CD14-positive monocyte (primary cell): ENCODE data around the gene GALR2. TPM values are rescaled to one million over a fixed set of nuclear protein-coding genes. Genes with fewer than 3 reads are reported as not detected.

ENCODE experiments used
- DNase-seq, 3 donors: peaks; one replicate each; pipeline ENCODE4 v3.0.0-alpha.2; 2011 to 2022
- H2AFZ ChIP-seq: 2 replicates; pipeline ENCODE4 v1.6.0; 2012; ENCODE audit warnings: mild to moderate bottlenecking, low read depth, low read length, inconsistent platforms; ENCODE audit not compliant: insufficient read depth, poor library complexity, severe bottlenecking
- H3K27ac ChIP-seq, 2 donors: 1 replicate in 1 of 2; 2 replicates in 1 of 2; pipeline ENCODE4 v1.5.1; 2012 to 2013; ENCODE audit warnings: low read length in 2 of 2, control low read depth in 1 of 2, inconsistent platforms in 1 of 2, low read depth in 1 of 2, mild to moderate bottlenecking in 1 of 2
- H3K27me3 ChIP-seq, 2 donors: one replicate each; pipeline versions ENCODE4 v1.6.0 to v1.6.1; 2011 to 2013; ENCODE audit warnings: low read length in 2 of 2; ENCODE audit not compliant: control insufficient read depth in 2 of 2, insufficient read depth in 2 of 2
- H3K36me3 ChIP-seq, 2 donors: replicated peaks in 1 of 2; 1 replicate in 1 of 2; 2 replicates in 1 of 2; pipeline versions ENCODE4 v1.5.1 to v1.6.1; 2012 to 2013; ENCODE audit warnings: low read length in 2 of 2, control low read depth in 1 of 2, inconsistent platforms in 1 of 2, mild to moderate bottlenecking in 1 of 2; ENCODE audit not compliant: insufficient read depth in 2 of 2, control insufficient read depth in 1 of 2
- H3K4me1 ChIP-seq, 2 donors: 1 replicate in 1 of 2; 2 replicates in 1 of 2; pipeline versions ENCODE4 v1.5.1 to v1.6.1; 2012 to 2013; ENCODE audit warnings: low read length in 2 of 2, control low read depth in 1 of 2, inconsistent platforms in 1 of 2, mild to moderate bottlenecking in 1 of 2, moderate library complexity in 1 of 2; ENCODE audit not compliant: insufficient read depth in 2 of 2, control insufficient read depth in 1 of 2
- H3K4me2 ChIP-seq: replicated peaks from 2 replicates; pipeline ENCODE3; 2012; ENCODE audit warnings: low read length, moderate library complexity, mild to moderate bottlenecking; ENCODE audit not compliant: poor library complexity, severe bottlenecking; ENCODE audit errors: extremely low read depth
- H3K4me3 ChIP-seq, 3 experiments: fragments of 200-600 bp in 1 of 3; sonication (generic) in 1 of 3; replicated peaks in 1 of 3; 1 replicate in 2 of 3; 2 replicates in 1 of 3; pipeline ENCODE4 v1.5.1; 2011 to 2013; ENCODE audit warnings: low read length in 3 of 3, mild to moderate bottlenecking in 3 of 3, control low read depth in 2 of 3, low read depth in 2 of 3, inconsistent platforms in 1 of 3, moderate library complexity in 1 of 3
- H3K79me2 ChIP-seq: 2 replicates; pipeline ENCODE4 v1.6.0; 2012; ENCODE audit warnings: mild to moderate bottlenecking, control low read depth, inconsistent platforms, low read length, moderate library complexity; ENCODE audit not compliant: insufficient read depth
- H3K9ac ChIP-seq: 2 replicates; pipeline ENCODE4 v1.6.0; 2017; ENCODE audit warnings: low read length, mild to moderate bottlenecking; ENCODE audit not compliant: insufficient read depth, poor library complexity, severe bottlenecking
- H3K9me3 ChIP-seq, 2 donors: replicated peaks in 1 of 2; 1 replicate in 1 of 2; 2 replicates in 1 of 2; pipeline versions ENCODE4 v1.5.1 to v1.6.1; 2012 to 2013; ENCODE audit warnings: low read length in 2 of 2, control low read depth in 1 of 2; ENCODE audit not compliant: control insufficient read depth in 1 of 2, insufficient read depth in 1 of 2
- H4K20me1 ChIP-seq: 2 replicates; pipeline ENCODE4 v1.6.0; 2012; ENCODE audit warnings: mild to moderate bottlenecking, low read length, control low read depth, moderate library complexity; ENCODE audit not compliant: insufficient read depth
- H3K27ac Mint-ChIP-seq, 7 donors: one replicate each; pipeline ENCODE4 v1.8.0; 2020; ENCODE audit warnings: mild to moderate bottlenecking in 7 of 7, mixed read lengths in 7 of 7, moderate library complexity in 6 of 7, inconsistent platforms in 2 of 7
- H3K27me3 Mint-ChIP-seq, 3 donors: one replicate each; pipeline ENCODE4 v1.8.0; 2021 to 2022; ENCODE audit warnings: low read depth in 3 of 3, mild to moderate bottlenecking in 3 of 3, mixed read lengths in 3 of 3, moderate library complexity in 3 of 3, inconsistent platforms in 1 of 3
- H3K36me3 Mint-ChIP-seq, 2 donors: one replicate each; pipeline ENCODE4 v1.8.0; 2020; ENCODE audit warnings: mixed read lengths in 2 of 2, inconsistent platforms in 1 of 2, mild to moderate bottlenecking in 1 of 2
- H3K4me1 Mint-ChIP-seq: one replicate; pipeline ENCODE4 v1.8.0; 2020; ENCODE audit warnings: mild to moderate bottlenecking, mixed read lengths
- H3K4me3 Mint-ChIP-seq, 2 donors: one replicate each; pipeline ENCODE4 v1.8.0; 2020; ENCODE audit warnings: mild to moderate bottlenecking in 2 of 2, mixed read lengths in 2 of 2, moderate library complexity in 1 of 2
- H3K9me3 Mint-ChIP-seq, 7 donors: one replicate each; pipeline ENCODE4 v1.8.0; 2020 to 2022; ENCODE audit warnings: mixed read lengths in 7 of 7, mild to moderate bottlenecking in 6 of 7, moderate library complexity in 6 of 7, inconsistent platforms in 2 of 7
- CTCF ChIP-seq: fragments of 200-600 bp; IDR thresholded peaks from one replicate; pipeline ENCODE4 v1.8.0; 2022; ENCODE audit warnings: antibody characterized with exemption, mild to moderate bottlenecking
- WGBS: methylation state at CpG from one replicate; pipeline ENCODE4 v1.1.5; 2013; ENCODE audit warnings: missing lambda C conversion rate; ENCODE audit not compliant: insufficient coverage; 5-methylcytosine and 5-hydroxymethylcytosine counted together
- intact Hi-C, 2 donors: fragments of 100-400 bp; cut with micrococcal nuclease; formaldehyde crosslinking; loops; one replicate each; pipeline versions ENCODE4 v1.15.0 to v1.15.1; 2023
- polyA plus RNA-seq, 3 donors: library from polyadenylated mRNA; depleted of rRNA in 1 of 3; unstranded in 2 of 3; stranded (reverse) in 1 of 3; fragments of 300-500 nt in 2 of 3; fragments of >200 nt in 1 of 3; fragmentation: Illumina TruSeq in 2 of 3; gene quantifications; 1 replicate in 2 of 3; 2 replicates in 1 of 3; pipeline ENCODE4 v1.2.3, GENCODE V29; 2012 to 2021

Gene GALR2
- polyA plus RNA-seq, 3 donors, result 0.22 to 4.8 (median 1.1) TPM

GRCh38 chr17:76083536-76084182 is 9.1 kb downstream of the GALR2 start:
- no peak overlapping the region for H3K4me2 ChIP-seq
- H3K4me1 Mint-ChIP-seq, result peaks cover 2% of the 10 kb centered on the region
- DNase-seq, result peak in 1 of 3 donors; percentile 2
- H2AFZ ChIP-seq, result no peak overlapping the region
- peaks cover 0 to 22% of the 10 kb centered on the region in 2 donors for H3K27me3 ChIP-seq
- H3K4me3 ChIP-seq, result no peak overlapping the region
- H3K36me3 ChIP-seq, result peaks cover 62 to 68% of the 10 kb centered on the region in 2 donors
- H3K4me3 Mint-ChIP-seq, result no peak overlapping the region
- H3K9ac ChIP-seq, result no peak overlapping the region
- TF ChIP-seq CTCF, result no peak
- H3K36me3 Mint-ChIP-seq, result peaks cover 57 to 65% of the 10 kb centered on the region in 2 donors
- 94% methylated on average over 7 of the region's 15 CpGs for WGBS
- H3K27ac ChIP-seq, result no peak overlapping the region
- no peaks in the 10 kb centered on the region for H3K79me2 ChIP-seq
- H4K20me1 ChIP-seq, result no peaks in the 10 kb centered on the region
- no peaks in the 10 kb centered on the region for H3K9me3 ChIP-seq
- H3K27ac Mint-ChIP-seq, result no peak overlapping the region
- peaks cover 19 to 25% (median 22%) of the 10 kb centered on the region in 3 donors for H3K27me3 Mint-ChIP-seq
- intact Hi-C loops, result no loop called here
- H3K4me1 ChIP-seq, result peaks cover under 1 to 5% of the 10 kb centered on the region in 2 donors
- H3K9me3 Mint-ChIP-seq, result peaks cover 0 to 2% (median 0%) of the 10 kb centered on the region in 7 donors

GRCh38 chr17:76085066-76085730 is 10.6 kb downstream of the GALR2 start:
- no peaks in the 10 kb centered on the region for H4K20me1 ChIP-seq
- H3K27ac ChIP-seq, result no peak overlapping the region
- no peaks in the 10 kb centered on the region for H3K4me1 Mint-ChIP-seq
- no peaks in the 10 kb centered on the region for H3K4me1 ChIP-seq
- no peak overlapping the region for H3K27ac Mint-ChIP-seq
- H3K4me2 ChIP-seq, result no peak overlapping the region
- no peak overlapping the region for H2AFZ ChIP-seq
- 86% methylated on average over 6 of the region's 17 CpGs for WGBS
- peaks cover 77 to 84% of the 10 kb centered on the region in 2 donors for H3K36me3 ChIP-seq
- DNase-seq, result no peak
- no peak for TF ChIP-seq CTCF
- no peak overlapping the region for H3K4me3 ChIP-seq
- peaks cover 72 to 81% of the 10 kb centered on the region in 2 donors for H3K36me3 Mint-ChIP-seq
- H3K9me3 ChIP-seq, result no peaks in the 10 kb centered on the region
- no peaks in the 10 kb centered on the region for H3K9me3 Mint-ChIP-seq
- no peak overlapping the region for H3K4me3 Mint-ChIP-seq
- no peak overlapping the region for H3K9ac ChIP-seq
- H3K27me3 ChIP-seq, result peaks cover 0 to 7% of the 10 kb centered on the region in 2 donors
- intact Hi-C loops, result no loop called here
- H3K79me2 ChIP-seq, result no peaks in the 10 kb centered on the region
- peaks cover 8 to 9% (median 8%) of the 10 kb centered on the region in 3 donors for H3K27me3 Mint-ChIP-seq
